NT2/D1 (cell line): Measurements from ENCODE around the gene SH3PXD2A.

ENCODE experiments used
- SUZ12 ChIP-seq: IDR thresholded peaks from 2 replicates; pipeline ENCODE4 v1.6.1; 2011; ENCODE audit not compliant: insufficient read length, insufficient read depth; ENCODE audit errors: extremely low read depth
- ZNF274 ChIP-seq: IDR thresholded peaks from 2 replicates; pipeline ENCODE4 v1.6.1; 2011; ENCODE audit warnings: mild to moderate bottlenecking, low read depth, low read length

DNA sequence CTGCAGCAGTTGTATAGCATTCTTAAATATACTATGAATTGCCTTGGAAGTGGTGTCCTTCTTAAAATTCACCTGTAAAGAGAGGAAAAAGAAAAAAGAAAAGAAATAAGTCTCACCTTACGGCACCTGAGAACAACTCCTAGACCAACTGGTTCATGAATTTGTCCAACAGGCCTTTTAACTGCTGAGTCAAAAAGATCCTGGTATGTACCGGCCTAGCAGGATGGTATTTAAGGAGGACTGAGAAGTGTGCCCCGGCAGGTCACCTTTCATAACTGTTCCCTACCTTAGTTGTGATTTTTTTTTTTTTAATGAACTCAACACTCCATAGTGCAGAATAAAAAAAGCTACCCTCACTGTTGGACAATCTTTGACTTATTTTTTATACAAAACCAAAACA, 36.8 kb upstream of the SH3PXD2A start:
- TF ChIP-seq ZNF274 (no peak), SUZ12 (no peak)
